HAP-1 (cell line): ENCODE data around the gene TM2D1.
A peak's percentile ranks its signal among the peaks of the same experiment; 100 is the strongest.
"Not testable (repeated sequence)": the region's sequence is repeated elsewhere in the genome, so short reads cannot be mapped to it uniquely, and the experiment has no call there.

Experiments used
- DNase-seq, 2 experiments: peaks; one replicate each; pipeline ENCODE4 v3.0.0-alpha.2; 2016 to 2020; ENCODE audit warnings: low spot score in 2 of 2
- H3K27me3 ChIP-seq: fragments of 250-450 bp; sonication (Bioruptor Pico); 2 replicates; pipeline ENCODE4 v1.5.1; 2020; ENCODE audit warnings: low read depth, mild to moderate bottlenecking, moderate library complexity
- H3K36me3 ChIP-seq: fragments of 250-450 bp; sonication (Bioruptor Pico); replicated peaks from 2 replicates; pipeline ENCODE4 v1.5.1; 2020; ENCODE audit warnings: mild to moderate bottlenecking
- H3K4me1 ChIP-seq: fragments of 250-450 bp; sonication (Bioruptor Pico); 2 replicates; pipeline ENCODE4 v1.5.1; 2020; ENCODE audit warnings: mild to moderate bottlenecking
- H3K4me3 ChIP-seq: fragments of 250-450 bp; sonication (Bioruptor Pico); 2 replicates; pipeline ENCODE4 v1.5.1; 2020; ENCODE audit warnings: mild to moderate bottlenecking, moderate library complexity
- H3K9me3 ChIP-seq: fragments of 250-450 bp; sonication (Bioruptor Pico); 2 replicates; pipeline ENCODE4 v1.5.1; 2020; ENCODE audit warnings: mild to moderate bottlenecking, moderate library complexity
- in situ Hi-C: fragments of 300-500 bp; cut with MboI; formaldehyde crosslinking; loops from 3 replicates; pipeline ENCODE4 v1.14.3; 2020; ENCODE audit warnings: low sequenced_read_pairs, inconsistent platforms, mixed read lengths

TM2D1 gene

DNA sequence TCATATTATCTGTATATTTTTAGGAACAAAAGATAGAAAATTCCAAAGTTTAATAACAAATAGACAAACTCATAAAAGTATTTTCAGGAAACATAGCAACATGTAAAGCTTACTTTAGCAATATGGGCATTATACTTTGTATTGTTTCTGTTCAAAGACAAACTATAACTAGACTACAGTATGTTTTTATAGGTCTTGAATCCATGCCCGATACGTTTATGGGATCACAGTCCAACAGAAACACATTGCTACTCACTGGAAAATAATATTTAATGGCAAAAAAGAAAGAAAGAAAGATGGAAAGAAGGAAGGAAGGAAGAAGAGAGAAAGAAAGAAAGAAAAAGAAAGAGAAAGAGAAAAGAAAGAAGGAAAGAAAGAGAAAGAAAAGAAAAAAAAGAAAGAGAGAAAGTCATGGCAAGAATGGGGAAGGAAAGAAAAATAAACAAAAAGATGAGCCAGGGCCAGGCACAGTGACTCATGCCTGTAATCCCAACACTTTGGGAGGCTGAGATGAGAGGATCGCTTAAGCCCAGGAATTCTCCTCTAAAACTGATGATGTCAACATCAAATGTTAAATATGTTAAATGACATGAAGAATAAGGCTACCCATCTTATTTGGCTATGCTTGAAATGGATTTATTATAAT lies 32.7 kb downstream of the TM2D1 start:
- Histone ChIP-seq H3K9me3 (no peaks in the 10 kb centered on the region), H3K36me3 (peaks cover 7% of the 10 kb centered on the region), H3K27me3 (no peaks in the 10 kb centered on the region), H3K4me3 (no peak overlapping the region), H3K4me1 (no peaks in the 10 kb centered on the region)
- in situ Hi-C loops, result no loop called here
- DNase-seq, result no peak

DNA sequence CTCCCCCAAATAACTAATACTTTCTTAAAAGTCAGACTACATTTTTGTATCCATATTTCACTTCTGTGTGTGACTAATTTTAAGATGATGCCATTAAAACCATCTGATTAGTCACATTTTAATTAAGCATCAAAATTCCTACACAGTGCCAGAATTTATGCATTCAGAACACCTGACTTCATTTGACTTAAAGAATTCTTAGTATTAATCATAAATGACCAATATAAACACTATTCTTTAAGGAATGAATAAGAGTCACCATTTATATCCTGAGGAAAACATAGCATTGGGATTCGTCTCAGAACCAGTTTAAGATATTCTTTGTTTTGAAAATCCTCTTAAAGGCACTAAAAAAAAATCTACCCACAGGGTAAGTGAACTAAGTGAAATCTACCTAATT lies 37.0 kb downstream of the TM2D1 start:
- no peak overlapping the region for H3K4me3 ChIP-seq

DNA sequence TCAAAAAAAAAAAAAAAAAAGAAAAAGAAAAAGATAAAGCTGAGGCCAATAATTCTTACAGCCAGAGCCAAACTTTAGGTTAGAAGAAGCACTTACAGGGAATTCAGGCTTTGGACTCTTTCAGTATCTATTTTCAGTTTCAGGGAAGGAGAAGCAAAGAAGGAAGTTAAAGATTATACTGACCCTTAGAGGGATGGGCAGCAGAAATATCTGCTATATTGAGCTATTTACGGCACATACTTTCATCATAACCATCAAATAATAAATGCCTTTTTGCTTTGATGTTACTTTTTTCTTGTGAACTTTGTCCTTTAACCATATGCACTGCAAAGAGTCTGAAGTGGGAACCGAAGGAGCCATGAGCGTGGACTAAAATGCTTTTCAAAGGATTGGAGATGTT lies 42.0 kb downstream of the TM2D1 start:
- H3K9me3 ChIP-seq, result no peaks in the 10 kb centered on the region
- no peaks in the 10 kb centered on the region for H3K27me3 ChIP-seq
- peaks cover 29% of the 10 kb centered on the region for H3K4me1 ChIP-seq
- in situ Hi-C loops, result no loop called here
- H3K36me3 ChIP-seq, result no peaks in the 10 kb centered on the region
- no peak overlapping the region for H3K4me3 ChIP-seq
- no peak for DNase-seq

More for the DNA sequence above, 37.0 kb downstream of the TM2D1 start:
- in situ Hi-C loops, result no loop called here
- Histone ChIP-seq H3K9me3 (no peaks in the 10 kb centered on the region), H3K27me3 (no peaks in the 10 kb centered on the region), H3K36me3 (peaks cover 5% of the 10 kb centered on the region; the same call in 1 of the 2 replicates), H3K4me1 (no peaks in the 10 kb centered on the region)
- no peak for DNase-seq

DNA sequence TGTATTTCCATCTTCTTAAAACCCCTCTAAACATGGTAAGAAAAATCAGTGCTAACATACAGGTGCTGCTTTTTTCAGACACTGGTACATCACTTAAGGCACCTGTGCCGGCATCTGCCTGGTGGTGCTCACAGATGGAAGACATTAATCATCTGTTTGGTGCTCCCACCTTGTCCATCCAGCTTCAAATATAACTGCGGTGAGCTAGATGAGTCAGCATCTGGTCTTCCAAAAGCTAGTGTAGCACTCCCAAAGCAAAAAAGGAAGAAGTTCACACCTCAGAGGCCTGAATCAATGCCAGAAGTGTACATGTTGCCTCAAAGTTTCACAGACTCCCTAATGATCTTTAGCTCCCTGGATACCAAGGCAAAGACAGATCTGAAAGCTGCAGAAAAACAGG lies 44.4 kb downstream of the TM2D1 start:
- Histone ChIP-seq H3K27me3 (no peaks in the 10 kb centered on the region), H3K9me3 (no peaks in the 10 kb centered on the region), H3K36me3 (no peaks in the 10 kb centered on the region), H3K4me1 (peaks cover 29% of the 10 kb centered on the region), H3K4me3 (no peak overlapping the region)
- in situ Hi-C loops, result no loop called here
- peak in 1 of 2 experiments; percentile 51 for DNase-seq

DNA sequence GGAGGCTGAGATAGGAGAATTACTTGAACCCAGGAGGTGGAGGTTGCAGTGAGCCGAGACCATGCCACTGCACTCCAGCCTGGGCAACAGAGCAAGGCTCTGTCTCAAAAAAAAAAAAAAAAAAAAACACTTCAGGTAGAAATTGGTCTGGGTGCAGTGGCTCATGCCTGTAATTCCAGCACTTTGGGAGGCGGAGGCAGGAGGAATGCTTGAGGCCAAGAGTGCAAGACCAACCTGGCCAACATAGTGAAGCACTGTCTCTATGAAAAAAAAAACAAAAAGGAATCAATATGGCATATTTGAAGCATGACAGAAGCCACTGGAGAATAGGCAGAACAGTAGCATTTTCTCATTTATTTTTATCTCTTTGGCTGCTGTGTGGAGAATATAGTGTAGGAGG lies 48.1 kb downstream of the TM2D1 start:
- not testable (repeated sequence) for H3K36me3 ChIP-seq, H3K9me3 ChIP-seq
- H3K4me1 ChIP-seq, result peaks cover 23% of the 10 kb centered on the region

DNA sequence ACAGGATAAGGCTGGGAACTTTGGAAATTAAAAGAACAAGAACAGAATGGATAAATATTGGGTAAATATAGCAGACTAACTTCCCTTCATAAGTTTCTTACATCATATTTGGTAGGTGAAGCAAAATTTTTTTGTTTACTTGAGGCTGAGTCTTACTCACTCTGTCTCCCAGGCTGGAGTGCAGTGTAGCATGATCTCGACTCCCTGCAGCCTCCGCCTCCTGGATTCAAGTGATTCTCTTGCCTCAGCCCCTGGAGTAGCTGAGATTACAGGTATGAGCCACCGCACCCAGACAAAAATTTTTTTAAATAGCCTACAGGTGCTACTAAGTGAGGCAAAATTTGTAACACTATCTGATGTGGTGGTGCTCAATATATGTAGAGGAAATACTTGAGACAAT lies 50.7 kb downstream of the TM2D1 start:
- Histone ChIP-seq H3K36me3 (no peaks in the 10 kb centered on the region), H3K9me3 (no peaks in the 10 kb centered on the region), H3K4me3 (no peak overlapping the region), H3K4me1 (peaks cover 3% of the 10 kb centered on the region; the same call in 1 of the 2 replicates), H3K27me3 (no peaks in the 10 kb centered on the region)
- in situ Hi-C loops, result no loop called here
- DNase-seq, result no peak

More for the DNA sequence above, 48.1 kb downstream of the TM2D1 start:
- in situ Hi-C loops, H3K4me3 ChIP-seq, DNase-seq, H3K27me3 ChIP-seq: not testable (repeated sequence)

DNA sequence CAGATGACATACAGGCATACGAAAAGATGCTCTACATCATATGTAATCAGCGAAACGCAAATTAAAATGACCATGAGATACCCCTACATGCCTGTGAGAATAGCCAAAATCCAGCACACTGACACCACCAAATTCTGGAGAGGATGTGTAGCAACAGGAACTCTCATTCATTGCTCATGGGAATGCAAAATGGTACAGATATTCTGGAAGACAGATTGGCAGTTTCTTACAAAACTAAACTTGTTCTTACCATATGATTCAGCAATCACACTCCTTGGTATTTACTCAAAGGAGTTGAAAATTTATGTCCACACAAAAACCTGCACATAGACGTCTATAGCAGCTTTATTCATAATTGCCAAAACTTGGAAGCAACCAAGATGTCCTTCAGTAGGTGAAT lies 52.6 kb downstream of the TM2D1 start:
- in situ Hi-C loops, result no loop called here
- no peaks in the 10 kb centered on the region for H3K9me3 ChIP-seq
- no peak overlapping the region for H3K4me3 ChIP-seq
- H3K4me1 ChIP-seq, result no peaks in the 10 kb centered on the region
- no peaks in the 10 kb centered on the region for H3K27me3 ChIP-seq
- H3K36me3 ChIP-seq, result no peaks in the 10 kb centered on the region
- DNase-seq, result no peak

DNA sequence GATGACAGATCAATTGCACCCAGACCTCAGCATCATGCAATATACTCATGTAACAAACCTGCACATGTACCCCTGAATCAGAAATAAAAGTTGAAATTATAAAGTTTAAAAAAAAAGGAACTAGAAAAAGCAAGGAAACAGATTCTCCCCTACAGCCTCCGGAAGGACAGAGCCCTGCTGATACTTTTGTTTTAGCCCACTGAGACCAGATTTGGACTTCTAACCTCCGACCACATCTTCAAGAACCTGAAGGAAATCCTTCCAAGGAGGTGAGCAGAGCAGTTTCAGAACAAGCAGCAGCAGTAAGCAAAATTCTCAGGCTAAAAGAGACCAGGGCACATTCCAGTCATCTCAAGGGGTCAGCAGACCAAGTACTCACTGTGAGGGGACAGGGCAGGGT lies 54.5 kb downstream of the TM2D1 start:
- Histone ChIP-seq H3K36me3 (no peaks in the 10 kb centered on the region), H3K4me1 (no peaks in the 10 kb centered on the region), H3K9me3 (no peaks in the 10 kb centered on the region), H3K27me3 (no peaks in the 10 kb centered on the region), H3K4me3 (no peak overlapping the region)
- DNase-seq, result no peak
- in situ Hi-C loops, result no loop called here

DNA sequence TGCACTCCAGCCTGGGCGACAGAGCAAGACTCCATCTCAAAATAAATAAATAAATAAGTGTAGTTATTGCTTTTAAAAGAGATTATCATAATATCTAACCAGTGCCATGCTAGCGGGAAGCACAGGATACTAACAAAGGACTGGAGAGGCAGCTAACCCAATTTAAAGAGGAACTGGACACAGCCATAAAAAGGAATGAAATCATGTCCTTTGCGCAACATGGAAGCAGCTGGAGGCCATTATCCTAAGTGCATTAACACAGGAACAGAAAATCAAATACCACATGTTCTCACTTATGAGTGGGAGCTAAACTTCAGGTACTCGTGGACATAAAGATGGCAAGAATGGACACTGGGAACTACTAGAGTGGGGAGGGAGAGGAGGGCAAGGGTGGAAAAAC lies 54.9 kb downstream of the TM2D1 start:
- no peaks in the 10 kb centered on the region for H3K36me3 ChIP-seq
- no peaks in the 10 kb centered on the region for H3K4me1 ChIP-seq
- no peak for DNase-seq
- no peak overlapping the region for H3K4me3 ChIP-seq
- H3K9me3 ChIP-seq, result no peaks in the 10 kb centered on the region
- H3K27me3 ChIP-seq, result no peaks in the 10 kb centered on the region
- in situ Hi-C loops, result no loop called here

DNA sequence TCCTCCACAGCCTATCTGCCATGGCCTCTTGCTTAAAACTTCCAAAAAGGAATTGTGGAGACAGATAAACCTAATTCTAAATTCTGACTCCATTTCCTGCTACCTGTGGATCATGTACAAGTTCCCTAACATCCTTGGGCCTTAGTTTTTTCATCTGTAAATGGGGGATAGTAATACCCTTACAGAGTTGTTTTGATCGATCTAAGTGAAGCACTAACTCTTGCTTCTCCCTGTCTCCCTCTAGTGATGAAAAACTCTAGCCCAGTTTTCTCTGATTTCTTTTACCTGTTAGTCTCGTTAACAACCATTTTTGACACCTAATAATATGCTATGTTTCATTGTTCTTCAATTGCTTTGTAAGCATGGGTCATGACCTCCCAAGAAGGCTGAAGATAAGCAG lies 65.9 kb downstream of the TM2D1 start:
- H3K36me3 ChIP-seq, result no peaks in the 10 kb centered on the region
- no peaks in the 10 kb centered on the region for H3K4me1 ChIP-seq
- no peak for DNase-seq
- in situ Hi-C loops, result no loop called here
- H3K4me3 ChIP-seq, result no peak overlapping the region
- no peaks in the 10 kb centered on the region for H3K9me3 ChIP-seq
- H3K27me3 ChIP-seq, result no peaks in the 10 kb centered on the region

DNA sequence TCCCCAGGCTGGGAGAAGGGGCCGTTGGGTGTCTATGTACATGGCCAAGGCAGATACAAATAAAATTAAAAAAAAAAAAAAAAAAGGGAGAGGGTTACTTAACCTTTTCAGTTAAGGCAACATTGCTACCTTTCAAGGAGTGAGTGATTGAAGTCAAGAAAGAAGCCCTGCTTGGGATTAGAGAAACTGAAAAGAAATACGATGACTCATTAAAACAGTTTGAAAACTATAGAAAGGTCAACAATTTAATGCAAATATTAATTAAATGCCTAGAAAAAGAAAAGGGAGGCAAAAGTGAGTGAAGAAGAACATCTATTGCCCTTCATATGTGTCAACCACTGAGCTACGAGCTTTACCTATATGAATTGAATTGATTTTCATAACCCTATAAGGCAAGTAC lies 69.5 kb downstream of the TM2D1 start:
- Histone ChIP-seq H3K9me3 (no peaks in the 10 kb centered on the region), H3K36me3 (no peaks in the 10 kb centered on the region), H3K4me1 (no peaks in the 10 kb centered on the region), H3K27me3 (no peaks in the 10 kb centered on the region), H3K4me3 (no peak overlapping the region)
- no peak for DNase-seq
- in situ Hi-C loops, result no loop called here

DNA sequence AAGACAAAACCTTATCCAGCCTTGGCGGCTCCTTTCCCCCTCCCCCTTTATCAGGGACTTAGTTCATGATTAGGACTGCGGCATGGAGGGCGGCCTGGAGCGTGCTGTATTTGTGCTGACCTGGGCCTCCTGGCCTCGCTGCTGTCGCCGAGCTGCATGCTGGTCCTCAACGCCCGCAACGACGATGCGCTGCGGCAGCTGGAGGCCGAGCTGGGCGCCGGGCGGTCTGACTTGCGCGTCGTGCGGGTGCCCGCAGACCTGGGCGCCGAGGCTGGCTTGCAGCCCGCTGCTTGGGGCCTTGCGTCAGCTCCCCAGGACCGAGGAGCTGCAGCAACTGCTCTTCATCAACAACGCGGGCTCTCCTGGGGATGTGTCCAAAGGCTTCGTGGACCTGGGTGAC lies 70.9 kb downstream of the TM2D1 start:
- in situ Hi-C loops, result no loop called here
- no peak for DNase-seq
- Histone ChIP-seq H3K27me3 (no peaks in the 10 kb centered on the region), H3K4me1 (no peaks in the 10 kb centered on the region), H3K9me3 (no peaks in the 10 kb centered on the region), H3K4me3 (no peak overlapping the region), H3K36me3 (no peaks in the 10 kb centered on the region)

DNA sequence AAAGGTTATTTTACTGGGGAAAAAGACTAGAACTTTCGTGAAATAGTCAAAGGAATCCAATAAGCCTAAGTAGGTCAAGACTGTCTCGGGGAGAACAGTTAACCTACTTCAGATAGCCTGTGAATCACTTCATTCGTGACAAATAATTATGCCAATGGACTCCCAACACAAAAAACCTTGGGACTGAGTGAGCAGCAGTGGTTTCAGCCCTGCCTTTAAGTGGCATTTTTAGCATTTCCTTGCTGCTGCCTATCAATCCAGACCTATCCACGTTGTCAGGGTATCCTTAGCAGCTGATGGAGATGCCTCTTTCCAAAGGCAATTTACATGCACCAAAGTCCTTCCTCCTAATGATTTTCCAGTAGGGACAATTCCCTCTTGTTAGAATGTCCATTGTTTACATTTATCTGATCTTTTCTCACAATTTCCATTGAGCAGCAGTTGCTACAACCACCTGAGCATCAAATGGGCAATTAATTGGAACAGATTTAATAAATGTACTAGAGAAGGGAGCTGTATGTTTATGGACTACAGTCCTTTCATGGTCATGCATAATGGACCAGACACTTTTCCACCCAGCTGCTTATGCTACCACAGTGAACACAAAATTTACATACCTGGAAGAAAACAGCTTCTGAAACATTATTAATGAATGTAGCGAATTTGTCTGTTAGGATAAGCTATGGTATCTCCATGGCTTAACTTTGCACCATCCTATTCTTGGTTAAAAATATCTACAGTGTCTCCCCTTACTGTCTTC lies 75.8 kb downstream of the TM2D1 start:
- Histone ChIP-seq H3K27me3 (no peaks in the 10 kb centered on the region), H3K9me3 (no peaks in the 10 kb centered on the region), H3K4me1 (peaks cover 2% of the 10 kb centered on the region; the same call in 1 of the 2 replicates), H3K4me3 (no peak overlapping the region), H3K36me3 (no peaks in the 10 kb centered on the region)
- in situ Hi-C loops, result no loop called here
- no peak for DNase-seq

DNA sequence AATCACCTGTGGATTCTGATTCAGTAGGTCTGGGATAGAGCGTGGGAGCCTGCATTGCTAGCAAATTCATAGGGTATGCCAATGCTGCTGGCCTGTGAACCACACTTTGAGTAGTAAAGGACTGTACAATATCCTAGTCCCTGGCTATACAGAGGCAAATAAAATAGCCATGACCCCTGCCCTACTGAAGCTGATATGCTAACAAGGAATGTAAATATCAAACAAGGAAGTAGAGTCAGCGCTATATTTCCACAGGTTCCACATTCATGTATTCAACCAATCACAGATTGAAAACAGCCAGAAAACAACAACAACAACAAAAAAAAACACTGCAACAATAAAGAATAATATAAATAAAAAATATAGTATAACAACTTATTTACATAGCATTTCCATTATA lies 77.8 kb downstream of the TM2D1 start:
- no peak for DNase-seq
- no peaks in the 10 kb centered on the region for H3K9me3 ChIP-seq
- in situ Hi-C loops, result no loop called here

More for the DNA sequence above, 77.8 kb downstream of the TM2D1 start:
- Histone ChIP-seq H3K4me1 (peaks cover 2% of the 10 kb centered on the region; the same call in 1 of the 2 replicates), H3K4me3 (no peak overlapping the region), H3K27me3 (no peaks in the 10 kb centered on the region), H3K36me3 (no peaks in the 10 kb centered on the region)
